Kasumi-1 (cell line): Measurements from ENCODE around the gene C1GALT1.
A peak's percentile ranks its signal among the peaks of the same experiment; 100 is the strongest.
"Not testable (repeated sequence)": the region's sequence is repeated elsewhere in the genome, so short reads cannot be mapped to it uniquely, and the experiment has no call there.

ENCODE experiments used
- DNase-seq, 2 experiments: peaks; one replicate each; lab custom pipeline; 2025; lab: John Stamatoyannopoulos, UW

C1GALT1 gene

GRCh38 chr7:7182156-7183060 is at the start of gene C1GALT1:
Gene C1GALT1, plus strand, starts transcription at chr7:7182544. Its CDS starts 51,776 bp downstream, at chr7:7234320.
- peak; percentile 82 to 86 for DNase-seq

- no peak for DNase-seq
Observed at GRCh38 chr7:7134046-7134445, 48.3 kb upstream of the C1GALT1 start.

GRCh38 chr7:7135074-7135473 is 47.3 kb upstream of the C1GALT1 start:
- DNase-seq: no peak

- not testable (repeated sequence) for DNase-seq
Observed at GRCh38 chr7:7135924-7136323, 46.4 kb upstream of the C1GALT1 start.

GRCh38 chr7:7136466-7137381 is 45.6 kb upstream of the C1GALT1 start:
- DNase-seq: no peak

- DNase-seq: no peak
Observed at GRCh38 chr7:7138897-7139296, 43.4 kb upstream of the C1GALT1 start.

- DNase-seq: not testable (repeated sequence)
Observed at GRCh38 chr7:7143404-7143803, 38.9 kb upstream of the C1GALT1 start.

GRCh38 chr7:7145151-7145550 is 37.2 kb upstream of the C1GALT1 start:
- not testable (repeated sequence) for DNase-seq

GRCh38 chr7:7146837-7147236 is 35.5 kb upstream of the C1GALT1 start:
- DNase-seq: peak in 1 of 2 experiments; percentile 11

- DNase-seq: no peak
Observed at GRCh38 chr7:7148798-7149481, 33.4 kb upstream of the C1GALT1 start.

- no peak for DNase-seq
Observed at GRCh38 chr7:7151285-7151684, 31.1 kb upstream of the C1GALT1 start.

- DNase-seq: no peak
Observed at GRCh38 chr7:7151865-7152264, 30.5 kb upstream of the C1GALT1 start.

- no peak for DNase-seq
Observed at GRCh38 chr7:7152315-7152714, 30.0 kb upstream of the C1GALT1 start.

- DNase-seq: not testable (repeated sequence)
Observed at GRCh38 chr7:7154355-7154754, 28.0 kb upstream of the C1GALT1 start.

GRCh38 chr7:7156663-7157062 is 25.7 kb upstream of the C1GALT1 start:
- DNase-seq: no peak

GRCh38 chr7:7157177-7157886 is 25.0 kb upstream of the C1GALT1 start:
- DNase-seq: peak; percentile 12 to 22

GRCh38 chr7:7157887-7158271 is 24.5 kb upstream of the C1GALT1 start:
- no peak for DNase-seq

GRCh38 chr7:7159063-7159658 is 23.2 kb upstream of the C1GALT1 start:
- DNase-seq: no peak

- no peak for DNase-seq
Observed at GRCh38 chr7:7164591-7164990, 17.8 kb upstream of the C1GALT1 start.

- DNase-seq: no peak
Observed at GRCh38 chr7:7165372-7165771, 17.0 kb upstream of the C1GALT1 start.

- no peak for DNase-seq
Observed at GRCh38 chr7:7166318-7166717, 16.0 kb upstream of the C1GALT1 start.
